ENCODE results near the gene TRIM65. TPM values are rescaled to one million over a fixed set of nuclear protein-coding genes. Genes with fewer than 3 reads are reported as not detected.
A peak's percentile ranks its signal among the peaks of the same experiment; 100 is the strongest.

The TRIM65 gene
- total and polyA plus RNA-seq, 2 of the 4 experiments (the other 2 are of a cell fraction), result 7.9 to 10.6 TPM

GRCh38 chr17:75845933-75846691 is 50.6 kb downstream of the TRIM65 start:
- Histone ChIP-seq H3K4me3 (ENCODE audit: insufficient read depth, low read depth, low read length) (no peak overlapping the region), H4K5ac (ENCODE audit: low read depth, low read length) (no peak overlapping the region), H4K8ac (ENCODE audit: low read depth in 2 of 2, low read length in 2 of 2) (no peak overlapping the region), H4K91ac (ENCODE audit: insufficient read depth, low read depth, low read length) (no peak overlapping the region), H3K27me3 (ENCODE audit: control insufficient read depth, insufficient read depth, low read length) (no peaks in the 10 kb centered on the region), H3K79me1 (ENCODE audit: low read depth in 1 of 2, low read length in 2 of 2) (0 out of 4 replicates have a peak, but pooled peaks cover 0 to 2% of the 10 kb centered on the region in 2 experiments), H2BK15ac (ENCODE audit: low read depth, low read length) (no peak overlapping the region), H3K9ac (ENCODE audit: low read depth, low read length) (no peak overlapping the region), H3K23ac (ENCODE audit: low read depth, low read length) (no peak overlapping the region), H3K4me2 (ENCODE audit: low read depth, low read length) (no peak overlapping the region), H2BK120ac (ENCODE audit: low read depth, low read length) (no peak overlapping the region), H3K18ac (ENCODE audit: low read depth, low read length) (no peak overlapping the region), H2AK5ac (ENCODE audit: low read depth, low read length) (peak overlapping the region; percentile 28; the same call in 1 of the 2 replicates), H3K27ac (ENCODE audit: insufficient read depth, low read length) (no peak overlapping the region), H4K20me1 (ENCODE audit: insufficient read depth, low read length) (peaks cover 7% of the 10 kb centered on the region), H2BK5ac (ENCODE audit: low read depth, low read length, poor library complexity, severe bottlenecking) (no peak overlapping the region), H3K56ac (ENCODE audit: extremely low read depth, insufficient read depth, low read length) (no peak overlapping the region), H3K9me3 (ENCODE audit: control insufficient read depth, insufficient read depth, low read length) (no peaks in the 10 kb centered on the region), H3K9me1 (ENCODE audit: insufficient read depth, low read length) (0 out of 2 replicates have a peak, but pooled peaks cover 4% of the 10 kb centered on the region), H2AK9ac (replicated peaks; ENCODE audit: low read depth, low read length, poor library complexity) (peak overlapping the region; percentile 73), H3K36me3 (ENCODE audit: control insufficient read depth, insufficient read depth, low read length) (peaks cover 47% of the 10 kb centered on the region), H3K4me1 (ENCODE audit: control insufficient read depth, insufficient read depth, low read length) (peaks cover 6% of the 10 kb centered on the region), H3K4ac (ENCODE audit: low read depth, low read length) (peak overlapping the region; percentile 19; the same call in 1 of the 2 replicates), H2BK20ac (ENCODE audit: low read depth, low read length) (no peak overlapping the region), H3K14ac (replicated peaks; ENCODE audit: low read depth, low read length) (no peak overlapping the region; the same call in 1 of the 2 replicates), H2AFZ (replicated peaks; ENCODE audit: low read length, poor library complexity) (no peak overlapping the region)
- intact Hi-C loops (cut with micrococcal nuclease), result no loop called here
- ATAC-seq (ENCODE audit: low read depth) (no peak), DNase-seq (no peak)
- CTCF ChIA-PET, result no interaction called here
- in situ Hi-C loops (cut with MboI; ENCODE audit: low sequenced_read_pairs), result no loop called here
- 97% methylated on average over 6 of the region's 22 CpGs; no CpG with 5 or more reads in 1 of the 2 experiments for WGBS, 2 experiments (ENCODE audit: extremely low coverage in 2 of 2, insufficient read length in 1 of 2)
- POLR2A ChIA-PET (ENCODE audit: unreplicated experiment), result interaction anchor here (0.5 kb wide), 1 partner anchor 108 kb away, joined by 3 read pairs; no protein-coding TSS in a partner anchor
- dilution Hi-C loops (cut with HindIII; ENCODE audit: low sequenced_read_pairs, unreplicated experiment), result no loop called here
- TSS peak; percentile 91 for BruUV-seq (replicated peaks)
- TF ChIP-seq CEBPB (IDR thresholded peaks at IDR 0.05; ENCODE audit: low read depth, low read length) (no peak), RFX5 (IDR thresholded peaks at IDR 0.05; ENCODE audit: low read depth, low read length) (no peak), CHD1 (IDR thresholded peaks at IDR 0.05; ENCODE audit: low read depth, low read length) (no peak), POLR2A (IDR thresholded peaks at IDR 0.05; ENCODE audit: low read depth, low read length) (no peak), MAFK (IDR thresholded peaks at IDR 0.05; ENCODE audit: low read depth, low read length) (no peak), ELK1 (IDR thresholded peaks at IDR 0.05; ENCODE audit: borderline replicate concordance, low read depth, low read length) (no peak), SMC3 (IDR thresholded peaks at IDR 0.05; ENCODE audit: low read depth, low read length) (no peak), RAD21 (IDR thresholded peaks at IDR 0.05; ENCODE audit: low read length) (no peak), BHLHE40 (IDR thresholded peaks at IDR 0.05; ENCODE audit: low read depth, low read length) (no peak), RCOR1 (IDR thresholded peaks at IDR 0.05; ENCODE audit: insufficient replicate concordance, low read length) (no peak), MXI1 (IDR thresholded peaks at IDR 0.05; ENCODE audit: borderline replicate concordance, low read depth, low read length) (no peak), FOS (IDR thresholded peaks at IDR 0.05; ENCODE audit: low read depth, low read length) (no peak), CTCF (conservative IDR thresholded peaks at IDR 0.05; ENCODE audit: low read depth, low read length) (no peak), NFE2L2 (IDR thresholded peaks at IDR 0.05; ENCODE audit: low read depth, low read length) (no peak), USF2 (IDR thresholded peaks at IDR 0.05; ENCODE audit: low read depth, low read length) (no peak)

All from IMR-90 (cell line).